Smooth muscle cell (in vitro differentiated cells): ENCODE results near the gene POLL. TPM values are rescaled to one million over a fixed set of nuclear protein-coding genes. Genes with fewer than 3 reads are reported as not detected.

ENCODE experiments used
- DNase-seq: peaks from one replicate; lab custom pipeline; 2025; ENCODE audit not compliant: unreplicated experiment; lab: John Stamatoyannopoulos, UW
- H2AFZ ChIP-seq: fragments of 200-600 bp; sonication (generic); 2 replicates; pipeline ENCODE4 v1.6.0; 2016; ENCODE audit warnings: antibody characterized with exemption, low read depth, mild to moderate bottlenecking
- H3F3A ChIP-seq: fragments of 200-600 bp; sonication (generic); 2 replicates; pipeline ENCODE4 v1.6.0; 2017; ENCODE audit warnings: antibody characterized with exemption, low read depth
- H3K27ac ChIP-seq: fragments of 200-600 bp; sonication (generic); 2 replicates; pipeline ENCODE4 v1.5.1; 2016; ENCODE audit warnings: low read depth, mild to moderate bottlenecking
- H3K27me3 ChIP-seq: fragments of 200-600 bp; sonication (generic); 2 replicates; pipeline ENCODE4 v1.6.1; 2016; ENCODE audit warnings: low read depth, mild to moderate bottlenecking
- H3K36me3 ChIP-seq: fragments of 200-600 bp; sonication (generic); 2 replicates; pipeline ENCODE4 v1.5.1; 2016; ENCODE audit warnings: low read depth
- H3K4me1 ChIP-seq: fragments of 200-600 bp; sonication (generic); 2 replicates; pipeline ENCODE4 v1.5.1; 2016; ENCODE audit warnings: low read depth
- H3K4me2 ChIP-seq: fragments of 200-600 bp; sonication (generic); 2 replicates; pipeline ENCODE4 v1.6.0; 2016; ENCODE audit warnings: mild to moderate bottlenecking
- H3K4me3 ChIP-seq: fragments of 200-600 bp; sonication (generic); 2 replicates; pipeline ENCODE4 v1.5.1; 2016; ENCODE audit warnings: mild to moderate bottlenecking
- H3K79me2 ChIP-seq: fragments of 200-600 bp; sonication (generic); 2 replicates; pipeline ENCODE4 v1.6.0; 2016; ENCODE audit warnings: low read depth, mild to moderate bottlenecking
- H3K9ac ChIP-seq: fragments of 200-600 bp; sonication (generic); 2 replicates; pipeline ENCODE4 v1.6.0; 2016; ENCODE audit warnings: low read depth
- H3K9me3 ChIP-seq: fragments of 200-600 bp; sonication (generic); replicated peaks from 2 replicates; pipeline ENCODE4 v1.5.1; 2016; ENCODE audit warnings: low read depth
- H4K20me1 ChIP-seq: fragments of 200-600 bp; sonication (generic); 2 replicates; pipeline ENCODE4 v1.6.0; 2016; ENCODE audit warnings: low read depth
- WGBS: methylation state at CpG from one replicate; pipeline ENCODE4 v1.1.7; 2016; ENCODE audit warnings: low lambda C conversion rate; 5-methylcytosine and 5-hydroxymethylcytosine counted together
- polyA plus RNA-seq: library from polyadenylated mRNA; unstranded; fragments of >200 nt; fragmentation: Nextera tagmentation; extraction: Ambion mirVana; gene quantifications from 2 replicates; pipeline ENCODE4 v1.2.1, GENCODE V29; 2016
- total RNA-seq: library from RNA; depleted of rRNA; stranded (reverse); fragments of >200 nt; gene quantifications from 2 replicates; pipeline ENCODE4 v1.2.3, GENCODE V29; 2014
- TF ChIP-seq, protein P1 (sequence below): fragments of 200-600 bp; sonication (generic); IDR thresholded peaks from 2 replicates; pipeline ENCODE4 v1.5.1; 2017; ENCODE audit warnings: borderline replicate concordance, mild to moderate bottlenecking, antibody characterized with exemption; ENCODE audit not compliant: insufficient read depth, poor library complexity, severe bottlenecking

POLL gene
- total and polyA plus RNA-seq, 2 experiments from 2014 or later = 14.6 to 15.1 TPM

DNA sequence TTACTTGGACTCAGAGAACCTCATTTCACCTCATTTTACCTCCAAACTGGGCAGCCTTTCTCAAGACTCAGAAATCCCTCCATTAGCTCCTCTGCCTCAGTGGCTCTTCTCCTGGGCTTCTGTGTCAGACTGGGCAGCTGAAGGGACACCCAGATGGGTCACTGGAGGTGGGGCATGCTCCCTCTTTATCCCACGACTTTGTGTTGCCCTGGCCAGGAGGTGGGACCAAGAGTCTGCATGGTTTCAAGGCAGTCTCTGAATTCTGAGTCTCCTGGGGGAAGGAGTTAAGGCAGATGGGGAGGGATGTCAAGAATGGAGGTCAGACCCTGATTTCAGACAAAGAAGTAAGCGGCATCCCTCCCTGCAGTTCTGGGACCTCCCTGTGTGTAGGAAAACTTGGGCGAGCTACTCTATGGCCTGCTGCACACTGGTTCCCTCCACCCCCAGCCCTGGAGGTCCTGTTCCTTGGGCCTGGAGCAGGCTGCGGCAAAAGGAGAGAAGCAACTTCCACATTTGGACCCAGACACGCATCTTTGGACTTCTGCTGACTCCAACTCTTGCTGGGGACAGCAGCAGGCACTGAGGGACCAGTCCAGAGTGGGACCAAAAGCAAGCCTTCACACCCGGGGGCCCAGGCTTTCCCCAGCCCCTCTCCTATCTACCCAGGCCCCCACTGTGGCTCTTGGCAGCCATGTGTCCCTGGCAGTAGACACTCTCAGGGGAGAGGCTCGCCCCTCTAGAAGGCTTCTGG, 10.8 kb downstream of the POLL start:
- H3K79me2 ChIP-seq = no peaks in the 10 kb centered on the region
- no peak overlapping the region for H3K4me3 ChIP-seq
- H3K27ac ChIP-seq = no peak overlapping the region
- no peak overlapping the region for H3K9ac ChIP-seq
- H3K4me2 ChIP-seq = no peak overlapping the region
- no peaks in the 10 kb centered on the region for H3K27me3 ChIP-seq
- DNase-seq = no peak
- TF ChIP-seq, protein P1, sequence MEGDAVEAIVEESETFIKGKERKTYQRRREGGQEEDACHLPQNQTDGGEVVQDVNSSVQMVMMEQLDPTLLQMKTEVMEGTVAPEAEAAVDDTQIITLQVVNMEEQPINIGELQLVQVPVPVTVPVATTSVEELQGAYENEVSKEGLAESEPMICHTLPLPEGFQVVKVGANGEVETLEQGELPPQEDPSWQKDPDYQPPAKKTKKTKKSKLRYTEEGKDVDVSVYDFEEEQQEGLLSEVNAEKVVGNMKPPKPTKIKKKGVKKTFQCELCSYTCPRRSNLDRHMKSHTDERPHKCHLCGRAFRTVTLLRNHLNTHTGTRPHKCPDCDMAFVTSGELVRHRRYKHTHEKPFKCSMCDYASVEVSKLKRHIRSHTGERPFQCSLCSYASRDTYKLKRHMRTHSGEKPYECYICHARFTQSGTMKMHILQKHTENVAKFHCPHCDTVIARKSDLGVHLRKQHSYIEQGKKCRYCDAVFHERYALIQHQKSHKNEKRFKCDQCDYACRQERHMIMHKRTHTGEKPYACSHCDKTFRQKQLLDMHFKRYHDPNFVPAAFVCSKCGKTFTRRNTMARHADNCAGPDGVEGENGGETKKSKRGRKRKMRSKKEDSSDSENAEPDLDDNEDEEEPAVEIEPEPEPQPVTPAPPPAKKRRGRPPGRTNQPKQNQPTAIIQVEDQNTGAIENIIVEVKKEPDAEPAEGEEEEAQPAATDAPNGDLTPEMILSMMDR = no peak
- no peak overlapping the region for H2AFZ ChIP-seq
- 95% methylated on average over 7 of the region's 7 CpGs for WGBS
- peaks cover 7% of the 10 kb centered on the region for H3K4me1 ChIP-seq
- H4K20me1 ChIP-seq = no peaks in the 10 kb centered on the region
- no peaks in the 10 kb centered on the region for H3K9me3 ChIP-seq
- H3K36me3 ChIP-seq = no peaks in the 10 kb centered on the region
- H3F3A ChIP-seq = no peaks in the 10 kb centered on the region

DNA sequence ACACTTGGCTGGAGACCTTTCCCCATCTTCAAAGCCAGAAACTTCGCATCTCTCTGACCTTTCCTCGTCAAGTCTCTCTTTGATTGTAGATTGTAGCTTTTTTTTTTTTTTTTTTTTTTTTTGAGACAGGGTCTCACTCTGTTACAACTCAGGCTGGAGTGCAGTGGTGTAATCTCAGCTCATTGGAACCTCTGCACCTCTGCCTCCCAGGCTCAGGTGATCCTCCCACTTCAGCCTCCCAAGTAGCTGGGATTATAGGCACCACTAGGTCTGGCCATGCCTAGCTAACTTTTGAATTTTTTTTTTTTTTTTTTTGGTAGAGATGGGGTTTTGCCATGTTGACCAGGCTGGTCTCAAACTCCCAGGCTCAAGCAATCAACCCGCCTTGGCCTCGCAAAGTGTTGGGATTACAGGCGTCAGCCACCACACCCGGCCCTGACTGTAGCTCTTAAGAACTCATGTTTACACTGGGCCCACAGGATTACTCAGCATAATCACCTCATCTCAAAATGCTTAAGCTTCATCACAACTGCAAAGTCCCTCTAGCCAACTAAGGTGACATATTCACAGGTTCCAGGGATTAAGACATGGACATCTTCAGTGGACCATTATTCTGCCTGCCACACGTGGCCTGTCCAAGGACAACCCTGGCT, 11.7 kb downstream of the POLL start:
- Histone ChIP-seq H3K4me2 (no peak overlapping the region), H3K4me1 (peaks cover 6% of the 10 kb centered on the region), H3F3A (no peaks in the 10 kb centered on the region), H3K9ac (no peak overlapping the region), H4K20me1 (no peaks in the 10 kb centered on the region), H3K36me3 (no peaks in the 10 kb centered on the region), H3K9me3 (no peaks in the 10 kb centered on the region), H3K4me3 (no peak overlapping the region), H3K79me2 (no peaks in the 10 kb centered on the region), H2AFZ (no peak overlapping the region), H3K27ac (no peak overlapping the region), H3K27me3 (no peaks in the 10 kb centered on the region)
- 83% methylated on average over 7 of the region's 7 CpGs for WGBS
- TF ChIP-seq, protein P1 = no peak
- DNase-seq = no peak

GRCh38 chr10:101575580-101576210, 12.4 kb downstream of the POLL start:
- no peaks in the 10 kb centered on the region for H3K27me3 ChIP-seq
- no peak for DNase-seq
- no peaks in the 10 kb centered on the region for H3K79me2 ChIP-seq
- H3K4me1 ChIP-seq = peaks cover 2% of the 10 kb centered on the region
- no peaks in the 10 kb centered on the region for H3K9me3 ChIP-seq
- no peaks in the 10 kb centered on the region for H3F3A ChIP-seq
- H3K36me3 ChIP-seq = no peaks in the 10 kb centered on the region
- H3K4me2 ChIP-seq = no peak overlapping the region
- no peak overlapping the region for H3K4me3 ChIP-seq
- H4K20me1 ChIP-seq = no peaks in the 10 kb centered on the region
- TF ChIP-seq, protein P1 = no peak
- no peak overlapping the region for H3K27ac ChIP-seq
- WGBS = 92% methylated on average over 7 of the region's 7 CpGs
- H3K9ac ChIP-seq = no peak overlapping the region
- H2AFZ ChIP-seq = no peak overlapping the region
